Neural cell (in vitro differentiated cells): Measurements from ENCODE around the gene TCOF1.

Experiments
- EZH2 ChIP-seq: fragments of 200-600, 300-800 bp; shearing (Covaris generic), sonication (generic); IDR thresholded peaks from 2 replicates; pipeline ENCODE4 v1.6.1; 2014; ENCODE audit warnings: antibody characterized with exemption, low read length, borderline replicate concordance, mild to moderate bottlenecking; ENCODE audit not compliant: insufficient read depth, poor library complexity, severe bottlenecking
- TF ChIP-seq, protein P1 (sequence below): fragments of 450-650 bp; IDR thresholded peaks from 2 replicates; pipeline ENCODE4 v1.5.1; 2014; ENCODE audit warnings: antibody characterized with exemption, mild to moderate bottlenecking, moderate library complexity; ENCODE audit not compliant: poor library complexity, severe bottlenecking

DNA sequence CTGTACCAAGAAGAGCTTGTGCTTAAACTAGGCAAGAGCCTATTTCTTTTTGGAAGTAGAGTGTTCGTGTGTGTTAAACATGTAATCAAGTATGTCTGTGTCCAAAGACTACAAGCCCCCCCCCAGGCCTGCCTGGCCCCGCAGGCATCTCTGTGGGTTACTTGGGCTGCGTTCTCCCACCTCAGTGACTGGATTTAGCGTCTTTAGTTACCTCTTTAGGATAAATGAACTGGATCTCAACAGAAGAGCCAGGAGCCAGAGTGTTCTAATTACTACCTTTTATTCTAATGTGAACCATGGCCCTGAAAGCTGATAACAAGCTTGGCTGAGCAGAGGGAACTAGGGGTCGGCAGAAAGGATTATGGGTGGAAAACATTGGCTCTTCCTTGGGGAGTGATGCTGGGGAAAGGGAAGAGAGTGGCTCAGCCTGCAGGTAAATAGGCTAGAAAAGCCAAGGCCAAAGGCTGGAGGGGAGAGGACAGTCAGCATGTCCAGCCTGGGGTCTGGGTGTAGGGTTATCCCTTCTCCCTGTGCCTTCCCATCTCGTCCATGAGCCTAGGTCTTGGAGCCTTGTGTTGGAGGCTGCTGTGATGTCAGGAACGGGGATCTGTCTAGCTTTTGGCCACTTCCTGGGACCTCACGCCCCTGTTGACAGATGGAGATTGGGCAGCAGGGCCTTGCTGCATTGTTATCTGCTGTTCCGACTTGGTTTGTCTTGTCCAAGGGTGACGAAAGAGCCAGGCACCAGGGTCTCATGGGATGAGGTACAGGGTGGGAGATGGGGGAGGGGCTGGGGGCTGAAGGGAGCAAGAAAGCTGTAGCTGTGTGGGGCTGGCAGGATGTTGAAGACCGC lies 44.1 kb downstream of the TCOF1 start:
- TF ChIP-seq, protein P1, sequence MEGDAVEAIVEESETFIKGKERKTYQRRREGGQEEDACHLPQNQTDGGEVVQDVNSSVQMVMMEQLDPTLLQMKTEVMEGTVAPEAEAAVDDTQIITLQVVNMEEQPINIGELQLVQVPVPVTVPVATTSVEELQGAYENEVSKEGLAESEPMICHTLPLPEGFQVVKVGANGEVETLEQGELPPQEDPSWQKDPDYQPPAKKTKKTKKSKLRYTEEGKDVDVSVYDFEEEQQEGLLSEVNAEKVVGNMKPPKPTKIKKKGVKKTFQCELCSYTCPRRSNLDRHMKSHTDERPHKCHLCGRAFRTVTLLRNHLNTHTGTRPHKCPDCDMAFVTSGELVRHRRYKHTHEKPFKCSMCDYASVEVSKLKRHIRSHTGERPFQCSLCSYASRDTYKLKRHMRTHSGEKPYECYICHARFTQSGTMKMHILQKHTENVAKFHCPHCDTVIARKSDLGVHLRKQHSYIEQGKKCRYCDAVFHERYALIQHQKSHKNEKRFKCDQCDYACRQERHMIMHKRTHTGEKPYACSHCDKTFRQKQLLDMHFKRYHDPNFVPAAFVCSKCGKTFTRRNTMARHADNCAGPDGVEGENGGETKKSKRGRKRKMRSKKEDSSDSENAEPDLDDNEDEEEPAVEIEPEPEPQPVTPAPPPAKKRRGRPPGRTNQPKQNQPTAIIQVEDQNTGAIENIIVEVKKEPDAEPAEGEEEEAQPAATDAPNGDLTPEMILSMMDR = no peak
- no peak for TF ChIP-seq EZH2
